SW 1271 (cell line): Measurements from ENCODE around the gene CBX4.

Experiments
- DNase-seq, 2 experiments: peaks; one replicate each; lab custom pipeline; 2025; lab: John Stamatoyannopoulos, UW

The CBX4 gene

GRCh38 chr17:79786930-79787643 lies 52.2 kb downstream of the CBX4 start:
- no peak for DNase-seq

DNA sequence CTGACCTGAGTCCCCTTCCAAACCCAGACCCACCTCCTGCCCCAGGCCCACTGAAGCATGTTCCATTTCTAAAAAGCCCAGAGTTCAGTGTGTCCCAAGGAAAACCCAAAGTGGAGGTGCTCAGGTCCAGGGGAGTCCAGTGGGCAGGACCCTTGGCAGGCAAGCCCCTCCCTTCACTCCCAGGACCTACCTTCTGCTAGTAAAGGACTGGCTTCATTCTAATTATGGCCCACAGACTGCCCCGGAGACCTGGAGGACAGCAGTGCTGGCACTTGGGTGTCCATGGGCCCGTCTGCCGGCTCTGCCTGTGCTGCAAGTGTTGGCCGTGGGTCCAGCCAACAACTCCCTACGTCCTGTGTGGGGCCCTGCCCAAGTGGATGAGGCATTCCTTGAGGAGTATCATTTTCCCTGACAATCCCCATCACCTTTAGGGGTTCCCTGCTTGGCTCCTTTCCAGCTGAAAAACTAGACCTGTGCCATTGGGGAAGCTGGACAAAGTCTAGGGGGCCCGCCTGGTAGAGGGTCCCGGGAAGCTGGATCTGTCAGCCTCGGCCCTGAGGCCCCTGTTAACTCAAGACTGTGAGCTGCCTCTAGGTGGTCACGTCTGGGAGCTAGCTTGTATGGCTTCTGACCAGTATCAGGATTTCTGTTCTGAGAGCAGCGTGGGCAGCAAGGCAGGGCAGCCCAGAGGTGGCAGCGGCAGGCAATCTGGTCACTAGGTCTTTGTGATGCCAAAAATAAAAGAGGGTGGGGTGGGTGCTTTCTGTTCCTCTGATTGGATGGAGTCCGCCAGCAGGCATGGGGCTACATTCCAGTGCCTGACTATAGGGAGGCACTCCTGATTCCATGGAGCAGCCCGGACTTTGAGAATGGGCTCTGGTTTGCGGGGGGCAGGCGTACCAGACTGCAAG lies 53.1 kb downstream of the CBX4 start:
- no peak for DNase-seq

DNA sequence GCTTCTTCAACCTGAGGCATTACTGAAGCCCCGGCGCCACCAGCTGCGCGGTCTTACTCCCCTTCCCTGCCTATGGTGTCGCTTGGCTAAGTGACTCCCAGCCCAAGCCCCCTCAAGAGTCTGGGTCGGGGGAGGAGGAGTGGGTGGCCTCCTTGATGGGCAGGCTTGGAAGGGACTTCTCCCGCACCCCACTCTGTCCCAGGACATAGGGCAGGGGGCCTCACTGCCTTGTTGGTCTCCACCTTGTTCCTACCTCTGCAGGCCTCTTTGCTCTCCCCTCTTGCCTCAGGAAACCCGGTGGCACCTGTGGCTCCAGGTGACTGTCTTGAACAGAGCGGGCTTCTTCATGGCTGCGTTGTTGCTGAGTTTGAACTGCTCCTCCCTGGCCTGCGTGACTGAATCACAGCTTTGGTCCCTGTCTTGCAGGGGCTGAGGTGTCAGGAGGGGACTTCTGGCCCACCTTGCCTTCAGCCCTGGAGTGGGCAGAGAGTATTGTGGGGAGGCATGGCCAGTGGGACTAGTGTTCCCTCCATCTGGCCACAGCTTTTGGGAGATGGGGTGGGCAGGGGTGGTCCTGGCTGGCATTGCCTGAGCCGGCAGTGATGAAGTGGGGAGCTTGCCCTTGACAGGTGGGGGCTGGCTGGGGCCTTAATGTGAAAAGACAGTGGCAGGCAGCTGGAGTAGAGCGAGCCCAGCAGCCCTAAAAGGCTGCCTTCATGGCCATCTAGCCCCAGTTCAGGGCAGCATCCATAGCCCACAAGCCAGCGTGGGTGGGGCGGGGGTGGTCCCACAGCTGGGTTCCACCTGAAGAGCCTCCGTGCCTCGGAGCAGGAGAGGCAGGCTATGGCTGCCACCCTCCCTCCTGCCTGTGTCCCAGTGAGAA lies 54.0 kb downstream of the CBX4 start:
- no peak for DNase-seq

GRCh38 chr17:79784353-79785016 lies 54.8 kb downstream of the CBX4 start:
- no peak for DNase-seq

DNA sequence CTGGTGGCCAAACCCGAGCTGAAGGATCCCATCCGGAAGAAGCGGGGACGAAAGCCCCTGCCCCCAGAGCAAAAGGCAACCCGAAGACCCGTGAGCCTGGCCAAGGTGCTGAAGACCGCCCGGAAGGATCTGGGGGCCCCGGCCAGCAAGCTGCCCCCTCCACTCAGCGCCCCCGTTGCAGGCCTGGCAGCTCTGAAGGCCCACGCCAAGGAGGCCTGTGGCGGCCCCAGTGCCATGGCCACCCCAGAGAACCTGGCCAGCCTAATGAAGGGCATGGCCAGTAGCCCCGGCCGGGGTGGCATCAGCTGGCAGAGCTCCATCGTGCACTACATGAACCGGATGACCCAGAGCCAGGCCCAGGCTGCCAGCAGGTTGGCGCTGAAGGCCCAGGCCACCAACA lies 55.3 kb downstream of the CBX4 start:
- no peak for DNase-seq
